Glutamatergic neuron (in vitro differentiated cells): Measurements from ENCODE around the gene NCR2. TPM values are rescaled to one million over a fixed set of nuclear protein-coding genes. Genes with fewer than 3 reads are reported as not detected.
"Not testable (repeated sequence)": the region's sequence is repeated elsewhere in the genome, so short reads cannot be mapped to it uniquely, and the experiment has no call there.

Experiments used
- DNase-seq: peaks from one replicate; pipeline ENCODE4 v3.0.0; 2022
- H3K27ac Mint-ChIP-seq: one replicate; pipeline ENCODE4 v1.8.0; 2020; ENCODE audit warnings: mild to moderate bottlenecking, mixed read lengths, inconsistent platforms; ENCODE audit not compliant: unreplicated experiment
- H3K27me3 Mint-ChIP-seq: one replicate; pipeline ENCODE4 v1.8.0; 2020; ENCODE audit warnings: mild to moderate bottlenecking, moderate library complexity, mixed read lengths, inconsistent platforms; ENCODE audit not compliant: unreplicated experiment
- H3K36me3 Mint-ChIP-seq: one replicate; pipeline ENCODE4 v1.8.0; 2020; ENCODE audit warnings: mild to moderate bottlenecking, mixed read lengths, inconsistent platforms; ENCODE audit not compliant: unreplicated experiment
- H3K4me1 Mint-ChIP-seq: one replicate; pipeline ENCODE4 v1.8.0; 2020; ENCODE audit warnings: mild to moderate bottlenecking, low read depth, mixed read lengths, inconsistent platforms; ENCODE audit not compliant: unreplicated experiment
- H3K4me3 Mint-ChIP-seq: one replicate; pipeline ENCODE4 v1.8.0; 2020; ENCODE audit warnings: mild to moderate bottlenecking, mixed read lengths, inconsistent platforms; ENCODE audit not compliant: unreplicated experiment
- H3K9me3 Mint-ChIP-seq: one replicate; pipeline ENCODE4 v1.8.0; 2020; ENCODE audit warnings: mild to moderate bottlenecking, moderate library complexity, mixed read lengths, inconsistent platforms; ENCODE audit not compliant: unreplicated experiment
- total RNA-seq: library from RNA; stranded (reverse); fragmentation: NEBNext Ultra II Directional; extraction: Animal tissue kit (Norgen Biotek cat#: 25700); gene quantifications from one replicate; pipeline ENCODE4 v1.2.1, GENCODE V29; 2021; ENCODE audit not compliant: unreplicated experiment
- TF ChIP-seq, protein P1 (sequence below): fragments of 200-600 bp; sonication (generic); IDR thresholded peaks from one replicate; pipeline ENCODE4 v1.5.0; 2021; ENCODE audit not compliant: partially characterized antibody, unreplicated experiment

NCR2 gene
- total RNA-seq, 1 donor from 2014 or later: not detected

DNA sequence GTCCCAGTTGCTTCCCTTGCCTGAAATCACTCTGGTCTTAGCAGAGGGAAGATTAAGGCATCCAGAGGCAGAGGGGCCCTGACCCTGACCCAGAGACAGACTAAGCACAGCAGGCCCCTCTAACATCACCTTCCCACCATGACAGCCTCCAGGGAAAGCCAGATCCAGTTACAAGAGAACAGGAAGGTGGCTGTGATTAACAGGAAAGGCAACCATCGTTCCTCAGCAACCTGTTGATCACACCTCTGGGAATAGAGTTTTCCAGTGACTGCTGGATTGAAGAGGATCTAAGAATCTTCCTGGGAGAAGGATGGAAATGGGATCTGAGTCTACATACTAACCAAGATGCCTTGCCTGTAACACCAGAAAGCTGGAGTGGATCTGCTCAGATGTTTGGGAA lies 43.7 kb upstream of the NCR2 start:
- H3K27me3 Mint-ChIP-seq: peaks cover 7% of the 10 kb centered on the region

DNA sequence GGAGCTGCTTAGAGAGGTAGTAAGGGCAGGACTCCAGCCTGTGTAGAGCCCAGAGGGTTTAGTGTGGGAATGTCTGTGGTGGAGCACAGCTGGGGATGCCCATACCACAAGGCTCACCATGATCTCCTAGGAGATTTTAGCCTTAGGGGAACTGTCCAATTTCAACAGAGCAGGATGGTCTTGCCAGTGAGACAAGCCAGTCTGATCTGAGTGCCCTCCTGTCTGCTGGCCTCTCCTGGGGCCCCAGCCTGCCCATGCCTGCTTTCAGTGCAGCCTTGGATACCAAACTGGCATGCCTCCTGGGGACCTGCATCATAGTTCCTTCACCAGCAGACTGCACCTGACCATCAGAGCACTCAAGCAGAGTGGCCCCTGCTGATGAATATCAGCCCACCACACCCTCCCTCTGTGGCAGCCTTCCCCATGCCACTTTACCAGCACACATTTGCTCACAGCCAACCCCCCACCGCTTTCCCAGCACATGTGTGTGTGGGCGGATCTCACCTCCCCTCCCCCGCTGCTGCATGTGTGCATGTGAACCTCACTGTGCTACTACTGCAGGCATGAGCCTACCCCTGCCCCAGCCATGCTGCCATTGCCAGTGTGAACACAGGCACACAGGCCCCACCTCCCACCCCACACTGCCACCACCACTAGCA lies 41.1 kb upstream of the NCR2 start:
- Mint-ChIP-seq H3K4me3 (no peak overlapping the region), H3K9me3 (no peaks in the 10 kb centered on the region), H3K4me1 (no peaks in the 10 kb centered on the region), H3K36me3 (peaks cover 6% of the 10 kb centered on the region), H3K27me3 (peaks cover 7% of the 10 kb centered on the region), H3K27ac (no peak overlapping the region)
- TF ChIP-seq, protein P1, sequence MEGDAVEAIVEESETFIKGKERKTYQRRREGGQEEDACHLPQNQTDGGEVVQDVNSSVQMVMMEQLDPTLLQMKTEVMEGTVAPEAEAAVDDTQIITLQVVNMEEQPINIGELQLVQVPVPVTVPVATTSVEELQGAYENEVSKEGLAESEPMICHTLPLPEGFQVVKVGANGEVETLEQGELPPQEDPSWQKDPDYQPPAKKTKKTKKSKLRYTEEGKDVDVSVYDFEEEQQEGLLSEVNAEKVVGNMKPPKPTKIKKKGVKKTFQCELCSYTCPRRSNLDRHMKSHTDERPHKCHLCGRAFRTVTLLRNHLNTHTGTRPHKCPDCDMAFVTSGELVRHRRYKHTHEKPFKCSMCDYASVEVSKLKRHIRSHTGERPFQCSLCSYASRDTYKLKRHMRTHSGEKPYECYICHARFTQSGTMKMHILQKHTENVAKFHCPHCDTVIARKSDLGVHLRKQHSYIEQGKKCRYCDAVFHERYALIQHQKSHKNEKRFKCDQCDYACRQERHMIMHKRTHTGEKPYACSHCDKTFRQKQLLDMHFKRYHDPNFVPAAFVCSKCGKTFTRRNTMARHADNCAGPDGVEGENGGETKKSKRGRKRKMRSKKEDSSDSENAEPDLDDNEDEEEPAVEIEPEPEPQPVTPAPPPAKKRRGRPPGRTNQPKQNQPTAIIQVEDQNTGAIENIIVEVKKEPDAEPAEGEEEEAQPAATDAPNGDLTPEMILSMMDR: no peak
- no peak for DNase-seq

More for the DNA sequence above, 43.7 kb upstream of the NCR2 start:
- TF ChIP-seq, protein P1: no peak
- no peaks in the 10 kb centered on the region for H3K4me1 Mint-ChIP-seq
- no peak overlapping the region for H3K27ac Mint-ChIP-seq
- no peaks in the 10 kb centered on the region for H3K36me3 Mint-ChIP-seq
- H3K9me3 Mint-ChIP-seq: no peaks in the 10 kb centered on the region
- DNase-seq: no peak
- no peak overlapping the region for H3K4me3 Mint-ChIP-seq

- H3K4me1 Mint-ChIP-seq, H3K9me3 Mint-ChIP-seq, H3K27me3 Mint-ChIP-seq, H3K4me3 Mint-ChIP-seq, H3K36me3 Mint-ChIP-seq, DNase-seq, H3K27ac Mint-ChIP-seq: not testable (repeated sequence)
Observed at GRCh38 chr6:41297248-41297647, 38.2 kb upstream of the NCR2 start.

DNA sequence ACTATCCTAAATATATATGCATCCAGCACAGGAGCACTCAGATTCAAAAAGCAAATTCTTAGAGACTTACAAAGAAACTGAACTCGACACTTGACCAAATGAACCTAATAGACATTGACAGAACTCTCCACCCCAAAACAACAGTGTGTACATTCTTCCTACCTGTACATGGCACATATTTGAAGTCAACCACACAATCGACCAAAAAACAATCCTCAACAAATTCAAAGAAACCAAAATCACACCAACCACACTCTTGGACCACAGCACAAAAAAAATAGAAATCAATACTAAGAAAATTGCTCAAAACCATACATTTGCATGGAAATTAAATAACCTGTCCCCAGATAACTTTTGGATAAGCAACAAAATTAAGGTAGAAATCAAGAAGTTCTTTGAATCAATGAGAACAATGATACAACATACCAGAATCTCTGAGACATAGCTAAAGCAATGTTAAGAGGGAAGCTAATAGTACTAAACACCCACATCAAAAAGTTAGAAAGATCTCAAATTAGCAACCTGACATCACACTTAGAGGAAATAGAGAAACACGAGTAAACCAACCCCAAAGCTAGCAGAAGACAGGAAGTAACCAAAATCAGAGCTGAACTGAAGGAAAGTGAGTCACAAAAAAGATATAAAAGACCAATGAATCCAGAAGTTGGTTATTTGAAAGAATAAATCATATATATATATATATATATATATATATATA lies 36.5 kb upstream of the NCR2 start:
- no peaks in the 10 kb centered on the region for H3K9me3 Mint-ChIP-seq
- peaks cover 4% of the 10 kb centered on the region for H3K27me3 Mint-ChIP-seq

GRCh38 chr6:41302638-41303037 lies 32.8 kb upstream of the NCR2 start:
- Mint-ChIP-seq H3K4me3 (no peak overlapping the region), H3K4me1 (no peaks in the 10 kb centered on the region), H3K36me3 (no peaks in the 10 kb centered on the region), H3K27me3 (peaks cover 2% of the 10 kb centered on the region), H3K9me3 (no peaks in the 10 kb centered on the region), H3K27ac (no peak overlapping the region)
- no peak for DNase-seq
- TF ChIP-seq, protein P1: no peak

More for the DNA sequence above, 36.5 kb upstream of the NCR2 start:
- no peak overlapping the region for H3K4me3 Mint-ChIP-seq
- peaks cover 6% of the 10 kb centered on the region for H3K36me3 Mint-ChIP-seq
- TF ChIP-seq, protein P1: no peak
- no peaks in the 10 kb centered on the region for H3K4me1 Mint-ChIP-seq
- DNase-seq: no peak
- H3K27ac Mint-ChIP-seq: no peak overlapping the region
